Activated CD8-positive, alpha-beta T cell treated with anti-CD3 and anti-CD28 coated beads for 36 hours (primary cell): ENCODE measurements around the gene SCAND1. TPM values are rescaled to one million over a fixed set of nuclear protein-coding genes. Genes with fewer than 3 reads are reported as not detected.

Experiments used
- ATAC-seq: fragments of 200-7000 bp; cut with Tn5 transposase; one replicate; pipeline ENCODE4 v1.10.0; 2021; ENCODE audit warnings: mild to moderate bottlenecking, moderate library complexity
- CTCF ChIA-PET: fragments of 350-600 bp; sonication (Branson Sonifier 250); formaldehyde crosslinking; loops from one replicate; lab custom pipeline; 2021; ENCODE audit warnings: antibody characterized with exemption; lab: Charles Lee
- POLR2A ChIA-PET: fragments of 350-600 bp; sonication (Branson Sonifier 250); formaldehyde crosslinking; loops from one replicate; lab custom pipeline; 2021; ENCODE audit warnings: antibody characterized with exemption; lab: Charles Lee
- DNase-seq: peaks from one replicate; pipeline ENCODE4 v3.0.0-alpha.2; 2020
- H3K27ac Mint-ChIP-seq: one replicate; pipeline ENCODE4 v1.8.0; 2021; ENCODE audit warnings: mild to moderate bottlenecking, mixed read lengths
- H3K27me3 Mint-ChIP-seq: one replicate; pipeline ENCODE4 v1.8.0; 2021; ENCODE audit warnings: mixed read lengths
- H3K36me3 Mint-ChIP-seq: one replicate; pipeline ENCODE4 v1.8.0; 2021; ENCODE audit warnings: low read depth, mixed read lengths
- H3K4me1 Mint-ChIP-seq: one replicate; pipeline ENCODE4 v1.8.0; 2021; ENCODE audit warnings: low read depth, mixed read lengths
- H3K4me3 Mint-ChIP-seq: one replicate; pipeline ENCODE4 v1.8.0; 2021; ENCODE audit warnings: mild to moderate bottlenecking, moderate library complexity, mixed read lengths
- H3K9me3 Mint-ChIP-seq: one replicate; pipeline ENCODE4 v1.8.0; 2021; ENCODE audit warnings: mixed read lengths
- CTCF ChIP-seq: fragments of 200-600 bp; IDR thresholded peaks from one replicate; pipeline ENCODE4 v1.8.0; 2022; ENCODE audit warnings: antibody characterized with exemption, mild to moderate bottlenecking
- intact Hi-C: fragments of 100-400 bp; cut with micrococcal nuclease; formaldehyde crosslinking; loops from one replicate; pipeline ENCODE4 v1.10.0; 2022
- total RNA-seq, 2 experiments: library from RNA; stranded (reverse); gene quantifications; one replicate each; pipeline ENCODE4 v1.2.3, GENCODE V29; 2021

The SCAND1 gene
- total RNA-seq, 2 experiments from 2014 or later = 46.4 to 49.2 TPM

- ChIA-PET CTCF (interaction anchor here (0.6 to 11.3 kb wide), 33 partner anchors 8 to 444 kb away, joined by 3 to 339 read pairs (median 4); partner anchors contain the start of gene SCAND1), POLR2A (interaction anchor here (0.8 kb wide), 1 partner anchor 142 kb away, joined by 3 read pairs; no protein-coding TSS in a partner anchor)
- peak; percentile 88 for ATAC-seq
- DNase-seq = peak; percentile 91
- H3K27me3 Mint-ChIP-seq = peaks cover 2% of the 10 kb centered on the region
- peaks cover 3% of the 10 kb centered on the region for H3K4me1 Mint-ChIP-seq
- peak; percentile 84 for TF ChIP-seq CTCF
- no peaks in the 10 kb centered on the region for H3K36me3 Mint-ChIP-seq
- H3K27ac Mint-ChIP-seq = no peak overlapping the region
- no peaks in the 10 kb centered on the region for H3K9me3 Mint-ChIP-seq
- intact Hi-C loops = loop anchor here (1.0 to 2.0 kb wide), 2 partner anchors 143 to 204 kb away; no protein-coding TSS in a partner anchor
- H3K4me3 Mint-ChIP-seq = no peak overlapping the region
Observed at GRCh38 chr20:35994994-35995453, 40.7 kb upstream of the SCAND1 start.

GRCh38 chr20:35992713-35993335 is 38.5 kb upstream of the SCAND1 start:
- H3K36me3 Mint-ChIP-seq = no peaks in the 10 kb centered on the region
- no peak overlapping the region for H3K4me3 Mint-ChIP-seq
- peaks cover 3% of the 10 kb centered on the region for H3K4me1 Mint-ChIP-seq
- TF ChIP-seq CTCF = peak; percentile 77
- ATAC-seq (peak; percentile 89), DNase-seq (peak; percentile 61)
- H3K27me3 Mint-ChIP-seq = peaks cover 2% of the 10 kb centered on the region
- H3K27ac Mint-ChIP-seq = no peak overlapping the region
- intact Hi-C loops = no loop called here
- ChIA-PET CTCF (interaction anchor here (0.6 to 11.3 kb wide), 67 partner anchors 11 to 902 kb away, joined by 3 to 339 read pairs (median 4); partner anchors contain the start of gene SCAND1), POLR2A (no interaction called here)
- no peaks in the 10 kb centered on the region for H3K9me3 Mint-ChIP-seq

DNA sequence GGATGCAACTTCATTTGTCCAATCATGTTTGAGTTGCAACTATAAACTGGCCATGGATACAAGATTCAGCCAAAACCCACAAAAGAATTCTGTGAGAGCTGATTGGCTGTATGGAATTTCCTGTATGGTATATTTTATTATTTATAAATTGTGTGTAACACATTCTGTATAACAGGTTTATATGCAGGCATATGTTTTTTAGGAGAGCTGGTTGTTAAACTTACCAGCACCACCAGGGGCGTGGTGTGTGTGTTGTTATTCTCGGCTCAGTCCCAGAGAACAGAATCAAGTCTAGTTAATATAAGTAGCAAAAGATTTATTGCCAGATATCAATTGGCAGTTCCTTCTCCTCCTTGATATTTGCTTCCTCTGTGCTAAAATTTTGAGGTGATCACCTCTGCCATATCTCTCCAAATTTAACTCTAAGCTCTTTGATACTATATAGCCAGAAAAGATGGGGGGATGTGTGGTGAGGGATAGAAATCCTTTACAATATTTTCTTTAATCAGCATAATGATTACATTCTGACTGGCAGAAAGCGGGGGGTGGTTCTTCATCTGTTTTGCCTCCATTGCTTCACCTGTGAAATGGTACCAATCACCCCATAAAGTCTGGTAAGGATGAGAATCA is 37.0 kb upstream of the SCAND1 start:
- Mint-ChIP-seq H3K36me3 (no peaks in the 10 kb centered on the region), H3K9me3 (no peaks in the 10 kb centered on the region), H3K4me3 (no peak overlapping the region), H3K4me1 (peaks cover 3% of the 10 kb centered on the region), H3K27ac (no peak overlapping the region), H3K27me3 (peaks cover 2% of the 10 kb centered on the region)
- no peak for ATAC-seq
- ChIA-PET POLR2A (no interaction called here), CTCF (interaction anchor here (0.8 to 11.3 kb wide), 23 partner anchors 9 to 448 kb away, joined by 3 to 339 read pairs (median 5); partner anchors contain the start of gene SCAND1)
- intact Hi-C loops = no loop called here
- peak; percentile 37 for DNase-seq
- peak; percentile 57 for TF ChIP-seq CTCF

DNA sequence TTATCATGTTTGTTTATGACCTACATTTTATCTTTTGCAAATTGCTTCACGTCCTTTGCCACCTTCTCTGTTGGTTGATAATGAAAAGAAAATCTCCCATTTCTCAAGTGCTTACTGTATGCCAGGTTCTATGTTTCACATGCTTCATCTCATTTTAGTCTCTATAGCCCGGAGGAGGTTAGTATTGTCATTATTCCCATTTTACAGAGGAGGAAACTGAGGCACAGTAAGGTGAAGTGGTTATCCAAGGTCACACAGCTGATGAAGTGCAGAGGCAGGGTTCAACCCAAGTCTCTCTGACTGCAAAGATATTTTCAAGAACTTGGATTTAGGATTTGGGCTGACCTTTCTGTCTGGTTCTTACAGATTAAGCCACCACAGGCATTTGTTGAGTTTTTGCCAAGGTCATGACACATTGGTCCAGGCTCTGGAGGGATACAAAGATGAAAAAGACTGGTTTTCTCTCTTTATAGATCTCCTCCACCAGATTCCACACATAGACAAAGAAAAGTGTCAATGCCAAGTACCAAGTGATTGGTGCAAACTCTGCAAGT is 34.7 kb upstream of the SCAND1 start:
- POLR2A ChIA-PET = no interaction called here
- DNase-seq (no peak), ATAC-seq (no peak)
- H3K9me3 Mint-ChIP-seq = no peaks in the 10 kb centered on the region
- no peak for TF ChIP-seq CTCF
- CTCF ChIA-PET = interaction anchor here (1.5 to 5.3 kb wide), 2 partner anchors 10 to 211 kb away, joined by 3 to 73 read pairs; no protein-coding TSS in a partner anchor
- peaks cover 3% of the 10 kb centered on the region for H3K4me1 Mint-ChIP-seq
- no peak overlapping the region for H3K27ac Mint-ChIP-seq
- H3K4me3 Mint-ChIP-seq = no peak overlapping the region
- peaks cover 2% of the 10 kb centered on the region for H3K27me3 Mint-ChIP-seq
- intact Hi-C loops = no loop called here
- H3K36me3 Mint-ChIP-seq = no peaks in the 10 kb centered on the region
